Measurements from ENCODE around the gene TYR. TPM values are rescaled to one million over a fixed set of nuclear protein-coding genes. Genes with fewer than 3 reads are reported as not detected.

Gene TYR
- total RNA-seq (2014; rRNA removed; shearing (Covaris generic)) (not detected in 2 replicates), polyA plus RNA-seq (2016; fragmentation: Nextera tagmentation; extraction: Ambion mirVana) (not detected in 2 replicates)

GRCh38 chr11:89177691-89178231, at the start of gene TYR:
TSS of gene TYR (plus strand) at chr11:89177875. CDS start at chr11:89177954, 79 bp downstream.
- no peak for DNase-seq
- Histone ChIP-seq H3K4me1 (ENCODE audit: insufficient read depth) (peaks cover 4% of the 10 kb centered on the region), H3K4me3 (no peak within 1 kb of the TSS), H3F3A (ENCODE audit: insufficient read depth) (no peaks in the 10 kb centered on the region; the same call in 1 of the 2 replicates), H4K20me1 (ENCODE audit: insufficient read depth) (no peaks in the 10 kb centered on the region), H3K9me3 (ENCODE audit: low read depth) (no peaks in the 10 kb centered on the region), H3K9ac (no peak within 1 kb of the TSS), H3K36me3 (ENCODE audit: low read depth) (no peaks in the 10 kb centered on the region), H3K79me2 (ENCODE audit: insufficient read depth) (no peaks in the 10 kb centered on the region), H2AFZ (no peak within 1 kb of the TSS), H3K9me2 (ENCODE audit: insufficient read depth) (no peaks in the 10 kb centered on the region), H3K4me2 (ENCODE audit: unreplicated experiment) (no peak within 1 kb of the TSS), H3K27me3 (replicated peaks; ENCODE audit: insufficient read depth) (no peaks in the 10 kb centered on the region), H3K27ac (no peak within 1 kb of the TSS)
- WGBS, 2 experiments (ENCODE audit: low coverage in 1 of 2, low lambda C conversion rate in 2 of 2, missing lambda C conversion rate in 2 of 2): 69 to 72% methylated on average over 8 of the region's 8 CpGs
- TF ChIP-seq EZH2phosphoT487 (IDR thresholded peaks at IDR 0.05; ENCODE audit: insufficient read depth, low read depth): no peak
- TF ChIP-seq EZH2 (IDR thresholded peaks at IDR 0.05; ENCODE audit: insufficient read depth, poor library complexity, severe bottlenecking): no peak
- in situ Hi-C loops (cut with MboI): no loop called here

- H3K4me2 ChIP-seq (ENCODE audit: unreplicated experiment): no peak overlapping the region
- H3K4me1 ChIP-seq (ENCODE audit: insufficient read depth): no peaks in the 10 kb centered on the region
- no peak overlapping the region for H3K27ac ChIP-seq
- H3K9me3 ChIP-seq (ENCODE audit: low read depth): no peaks in the 10 kb centered on the region
- no peaks in the 10 kb centered on the region for H4K20me1 ChIP-seq (ENCODE audit: insufficient read depth)
- H3K79me2 ChIP-seq (ENCODE audit: insufficient read depth): no peaks in the 10 kb centered on the region
- in situ Hi-C loops (cut with MboI): no loop called here
- no peak for DNase-seq
- no peaks in the 10 kb centered on the region for H3K27me3 ChIP-seq (replicated peaks; ENCODE audit: insufficient read depth)
- H3K36me3 ChIP-seq (ENCODE audit: low read depth): no peaks in the 10 kb centered on the region
- TF ChIP-seq EZH2 (IDR thresholded peaks at IDR 0.05; ENCODE audit: insufficient read depth, poor library complexity, severe bottlenecking) (no peak), EZH2phosphoT487 (IDR thresholded peaks at IDR 0.05; ENCODE audit: insufficient read depth, low read depth) (no peak)
- no peak overlapping the region for H2AFZ ChIP-seq
- no peak overlapping the region for H3K4me3 ChIP-seq
- no peak overlapping the region for H3K9ac ChIP-seq
- no peaks in the 10 kb centered on the region; the same call in 1 of the 2 replicates for H3K9me2 ChIP-seq (ENCODE audit: insufficient read depth)
- no peaks in the 10 kb centered on the region for H3F3A ChIP-seq (ENCODE audit: insufficient read depth)
Measured at GRCh38 chr11:89136606-89137005, 41.1 kb upstream of the TYR start.

- Histone ChIP-seq H3K9me2 (ENCODE audit: insufficient read depth) (no peaks in the 10 kb centered on the region; the same call in 1 of the 2 replicates), H3K27ac (no peak overlapping the region), H3K4me3 (no peak overlapping the region), H2AFZ (no peak overlapping the region), H3K4me2 (ENCODE audit: unreplicated experiment) (no peak overlapping the region), H3K4me1 (ENCODE audit: insufficient read depth) (peaks cover 13% of the 10 kb centered on the region), H3K36me3 (ENCODE audit: low read depth) (no peaks in the 10 kb centered on the region), H3K9me3 (ENCODE audit: low read depth) (no peaks in the 10 kb centered on the region), H4K20me1 (ENCODE audit: insufficient read depth) (no peaks in the 10 kb centered on the region), H3F3A (ENCODE audit: insufficient read depth) (no peaks in the 10 kb centered on the region), H3K79me2 (ENCODE audit: insufficient read depth) (no peaks in the 10 kb centered on the region), H3K27me3 (replicated peaks; ENCODE audit: insufficient read depth) (no peaks in the 10 kb centered on the region), H3K9ac (no peak overlapping the region)
- no peak for DNase-seq
- TF ChIP-seq EZH2phosphoT487 (IDR thresholded peaks at IDR 0.05; ENCODE audit: insufficient read depth, low read depth) (no peak), EZH2 (IDR thresholded peaks at IDR 0.05; ENCODE audit: insufficient read depth, poor library complexity, severe bottlenecking) (no peak)
- WGBS, 2 experiments (ENCODE audit: low coverage in 1 of 2, low lambda C conversion rate in 2 of 2, missing lambda C conversion rate in 2 of 2): 69 to 72% methylated on average over 1 of the region's 1 CpG
- in situ Hi-C loops (cut with MboI): no loop called here
Measured at GRCh38 chr11:89147229-89147628, 30.4 kb upstream of the TYR start.

GRCh38 chr11:89159974-89160373, 17.7 kb upstream of the TYR start:
- no peaks in the 10 kb centered on the region for H4K20me1 ChIP-seq (ENCODE audit: insufficient read depth)
- no peak overlapping the region for H3K4me2 ChIP-seq (ENCODE audit: unreplicated experiment)
- H3F3A ChIP-seq (ENCODE audit: insufficient read depth): no peaks in the 10 kb centered on the region
- no peak for DNase-seq
- H3K4me3 ChIP-seq: no peak overlapping the region
- no peak overlapping the region for H3K27ac ChIP-seq
- no peak for TF ChIP-seq EZH2 (IDR thresholded peaks at IDR 0.05; ENCODE audit: insufficient read depth, poor library complexity, severe bottlenecking)
- no peak for TF ChIP-seq EZH2phosphoT487 (IDR thresholded peaks at IDR 0.05; ENCODE audit: insufficient read depth, low read depth)
- in situ Hi-C loops (cut with MboI): no loop called here
- no peaks in the 10 kb centered on the region for H3K79me2 ChIP-seq (ENCODE audit: insufficient read depth)
- no peaks in the 10 kb centered on the region for H3K9me3 ChIP-seq (ENCODE audit: low read depth)
- H3K9ac ChIP-seq: no peak overlapping the region
- no peaks in the 10 kb centered on the region for H3K27me3 ChIP-seq (replicated peaks; ENCODE audit: insufficient read depth)
- WGBS, 2 experiments (ENCODE audit: low coverage in 1 of 2, low lambda C conversion rate in 2 of 2, missing lambda C conversion rate in 2 of 2): 59 to 63% methylated on average over 4 of the region's 4 CpGs
- H3K36me3 ChIP-seq (ENCODE audit: low read depth): no peaks in the 10 kb centered on the region
- no peak overlapping the region for H2AFZ ChIP-seq
- H3K9me2 ChIP-seq (ENCODE audit: insufficient read depth): no peaks in the 10 kb centered on the region
- no peaks in the 10 kb centered on the region for H3K4me1 ChIP-seq (ENCODE audit: insufficient read depth)

- 70% methylated on average over 3 of the region's 3 CpGs for WGBS, 2 experiments (ENCODE audit: low coverage in 1 of 2, low lambda C conversion rate in 2 of 2, missing lambda C conversion rate in 2 of 2)
- Histone ChIP-seq H3K27me3 (replicated peaks; ENCODE audit: insufficient read depth) (no peaks in the 10 kb centered on the region), H2AFZ (no peak overlapping the region), H3K36me3 (ENCODE audit: low read depth) (no peaks in the 10 kb centered on the region), H3K9me3 (ENCODE audit: low read depth) (no peaks in the 10 kb centered on the region), H3K9ac (no peak overlapping the region), H3K4me1 (ENCODE audit: insufficient read depth) (no peaks in the 10 kb centered on the region), H3K4me2 (ENCODE audit: unreplicated experiment) (no peak overlapping the region), H3K79me2 (ENCODE audit: insufficient read depth) (no peaks in the 10 kb centered on the region), H4K20me1 (ENCODE audit: insufficient read depth) (no peaks in the 10 kb centered on the region), H3F3A (ENCODE audit: insufficient read depth) (no peaks in the 10 kb centered on the region), H3K27ac (no peak overlapping the region), H3K9me2 (ENCODE audit: insufficient read depth) (no peaks in the 10 kb centered on the region), H3K4me3 (no peak overlapping the region)
- DNase-seq: no peak
- in situ Hi-C loops (cut with MboI): no loop called here
- TF ChIP-seq EZH2 (IDR thresholded peaks at IDR 0.05; ENCODE audit: insufficient read depth, poor library complexity, severe bottlenecking) (no peak), EZH2phosphoT487 (IDR thresholded peaks at IDR 0.05; ENCODE audit: insufficient read depth, low read depth) (no peak)
Measured at GRCh38 chr11:89161949-89162348, 15.7 kb upstream of the TYR start.
